A549 (cell line): ENCODE data around the gene DHX15. TPM values are rescaled to one million over a fixed set of nuclear protein-coding genes. Genes with fewer than 3 reads are reported as not detected.

ENCODE experiments used
- ATAC-seq, 2 experiments: fragments of 200-7000 bp in 1 of 2; fragments of >200 bp in 1 of 2; cut with Nextera tagmentation in 1 of 2; cut with Tn5 transposase in 1 of 2; 3 replicates each; pipeline versions ENCODE4 v1.8.0 to v1.9.1; 2018 to 2020; ENCODE audit warnings: mild to moderate bottlenecking in 1 of 2, moderate library complexity in 1 of 2
- CTCF ChIA-PET: fragments of 300-600 bp; sonication (Branson Sonifier 250); formaldehyde crosslinking; extraction: SDS; loops from one replicate; lab custom pipeline; 2021; ENCODE audit warnings: antibody characterized with exemption, inconsistent platforms; lab: Yijun Ruan, JAX
- POLR2A ChIA-PET: fragments of 350-600 bp; formaldehyde crosslinking; extraction: SDS; loops from one replicate; lab custom pipeline; 2021; ENCODE audit warnings: antibody characterized with exemption, inconsistent platforms; lab: Yijun Ruan, JAX
- DNase-seq, 2 experiments: peaks; one replicate each; pipeline versions ENCODE4 v3.0.0 to v3.0.0-alpha.2; 2011 to 2016; ENCODE audit warnings: low read depth in 1 of 2, low spot score in 1 of 2
- FAIRE-seq: peaks from 2 replicates; lab custom pipeline; 2011; peaks lifted over from hg19 to GRCh38; lab: Jason Lieb, UNC
- H3K27ac ChIP-seq, 2 experiments: fragments of >200 bp; sonication (Bioruptor Twin); formaldehyde crosslinking; 3 replicates each; pipeline ENCODE4 v1.5.1; 2016 to 2017
- H3K4me1 ChIP-seq: fragments of >200 bp; sonication (Bioruptor Twin); formaldehyde crosslinking; 3 replicates; pipeline ENCODE4 v1.6.1; 2016
- H3K4me2 ChIP-seq: fragments of >200 bp; sonication (Bioruptor Twin); formaldehyde crosslinking; 3 replicates; pipeline ENCODE4 v1.6.1; 2016
- H3K4me3 ChIP-seq: fragments of >200 bp; sonication (Bioruptor Twin); formaldehyde crosslinking; 3 replicates; pipeline ENCODE4 v1.5.1; 2016
- H3K9me3 ChIP-seq: fragments of >200 bp; sonication (Bioruptor Twin); formaldehyde crosslinking; 3 replicates; pipeline ENCODE4 v1.6.1; 2016
- BHLHE40 ChIP-seq: IDR thresholded peaks from 2 replicates; pipeline ENCODE4 v1.6.1; 2012; ENCODE audit warnings: low read depth, low read length, inconsistent platforms
- CBX8 ChIP-seq: fragments of 200-600 bp; sonication (generic); IDR thresholded peaks from 2 replicates; pipeline ENCODE4 v1.6.1; 2016
- CHD2 ChIP-seq: fragments of 150-350 bp; IDR thresholded peaks from 2 replicates; pipeline ENCODE4 v1.6.1; 2014; ENCODE audit warnings: low read length; ENCODE audit not compliant: partially characterized antibody
- EP300 ChIP-seq, 2 experiments: fragments of >200 bp; sonication (Bioruptor Twin); formaldehyde crosslinking; IDR thresholded peaks; 2 replicates in 1 of 2; 3 replicates in 1 of 2; pipeline ENCODE4 v1.6.1; 2016 to 2017
- FOSB ChIP-seq: fragments of 250-450 bp; sonication (Bioruptor Pico); IDR thresholded peaks from 2 replicates; pipeline ENCODE4 v1.5.0; 2020; ENCODE audit warnings: mild to moderate bottlenecking, moderate library complexity
- FOSL2 ChIP-seq, 2 experiments: fragments of 450-650 bp in 1 of 2; fragments of >200 bp in 1 of 2; sonication (Bioruptor Twin) in 1 of 2; formaldehyde crosslinking; IDR thresholded peaks; 2 replicates each; pipeline versions ENCODE4 v1.5.0 to v1.6.1; 2016 to 2020; ENCODE audit warnings: mild to moderate bottlenecking in 1 of 2, moderate library complexity in 1 of 2
- HEYL ChIP-seq: fragments of 250-450 bp; sonication (Bioruptor Pico); IDR thresholded peaks from 2 replicates; pipeline ENCODE4 v1.8.0; 2021; ENCODE audit warnings: mild to moderate bottlenecking, moderate library complexity
- HOXB5 ChIP-seq: fragments of 250-450 bp; sonication (Bioruptor Pico); IDR thresholded peaks from 2 replicates; pipeline ENCODE4 v1.5.0; 2020; ENCODE audit warnings: mild to moderate bottlenecking, moderate library complexity
- JUN ChIP-seq, 2 experiments: fragments of >200 bp; sonication (Bioruptor Twin); formaldehyde crosslinking; IDR thresholded peaks; 2 replicates in 1 of 2; 3 replicates in 1 of 2; pipeline ENCODE4 v1.6.1; 2016 to 2017
- JUNB ChIP-seq: fragments of >200 bp; sonication (Bioruptor Twin); formaldehyde crosslinking; IDR thresholded peaks from 2 replicates; pipeline ENCODE4 v1.6.1; 2016
- KDM1A ChIP-seq: fragments of 200-600 bp; sonication (generic); IDR thresholded peaks from 2 replicates; pipeline ENCODE4 v1.6.1; 2016; ENCODE audit warnings: low read depth, mild to moderate bottlenecking
- KDM5A ChIP-seq: fragments of 200-600 bp; sonication (generic); IDR thresholded peaks from 2 replicates; pipeline ENCODE4 v1.6.1; 2016; ENCODE audit warnings: antibody characterized with exemption, mild to moderate bottlenecking
- MAFK ChIP-seq: fragments of 450-650 bp; IDR thresholded peaks from 2 replicates; pipeline ENCODE4 v1.6.1; 2014; ENCODE audit not compliant: partially characterized antibody
- MYC ChIP-seq: IDR thresholded peaks from 2 replicates; pipeline ENCODE4 v1.6.1; 2012; ENCODE audit warnings: mild to moderate bottlenecking, inconsistent platforms, low read length, improper control_type of control experiment, borderline replicate concordance
- PHF8 ChIP-seq: fragments of 200-600 bp; sonication (generic); IDR thresholded peaks from 2 replicates; pipeline ENCODE4 v1.6.1; 2016; ENCODE audit warnings: low read depth, mild to moderate bottlenecking, antibody characterized with exemption, moderate library complexity, borderline replicate concordance
- POLR2A ChIP-seq: IDR thresholded peaks from 2 replicates; pipeline ENCODE4 v1.6.1; 2012; ENCODE audit warnings: mild to moderate bottlenecking, low read length
- POLR2AphosphoS2 ChIP-seq: conservative IDR thresholded peaks from 2 replicates; pipeline ENCODE4 v1.6.1; 2012; ENCODE audit warnings: low read length, improper control_type of control experiment, inconsistent platforms
- RARB ChIP-seq: fragments of 250-450 bp; sonication (Bioruptor Pico); IDR thresholded peaks from 2 replicates; pipeline ENCODE4 v1.8.0; 2021; ENCODE audit warnings: mild to moderate bottlenecking, moderate library complexity
- RFX5 ChIP-seq: fragments of 450-650 bp; IDR thresholded peaks from 2 replicates; pipeline ENCODE4 v1.7.1; 2014; ENCODE audit warnings: antibody characterized with exemption, mild to moderate bottlenecking, moderate library complexity
- TFCP2L1 ChIP-seq: fragments of 250-450 bp; sonication (Bioruptor Pico); IDR thresholded peaks from 2 replicates; pipeline ENCODE4 v1.5.0; 2021; ENCODE audit warnings: mild to moderate bottlenecking
- ZC3H11A ChIP-seq: fragments of 450-650 bp; IDR thresholded peaks from 2 replicates; pipeline ENCODE4 v1.6.1; 2014; ENCODE audit warnings: antibody characterized with exemption, mild to moderate bottlenecking
- ZNF302 ChIP-seq: fragments of 250-450 bp; sonication (Bioruptor Pico); IDR thresholded peaks from 2 replicates; pipeline ENCODE4 v1.9.0; 2021; ENCODE audit warnings: inconsistent platforms, mild to moderate bottlenecking, moderate library complexity
- ZSCAN20 ChIP-seq: fragments of 250-450 bp; sonication (Bioruptor Pico); IDR thresholded peaks from 2 replicates; pipeline ENCODE4 v1.8.0; 2022; ENCODE audit warnings: mild to moderate bottlenecking, moderate library complexity
- WGBS: methylation state at CpG from one replicate; pipeline ENCODE4 v1.1.6; 2017; ENCODE audit errors: missing lambda C conversion rate; 5-methylcytosine and 5-hydroxymethylcytosine counted together
- polyA plus RNA-seq, 4 experiments: library from polyadenylated mRNA; depleted of rRNA in 3 of 4; stranded (reverse); fragments of >200 nt; fragmentation: RNase III in 1 of 4; extraction: RNeasy Plus Mini Kit Qiagen cat#74134 plus additional on column Dnase treatment in 1 of 4; gene quantifications; 2 replicates in 3 of 4; 3 replicates in 1 of 4; pipeline ENCODE4 v1.2.3, GENCODE V29; 2011 to 2017
- TF ChIP-seq, protein P1 (sequence below): fragments of >200 bp; sonication (Bioruptor Twin); formaldehyde crosslinking; IDR thresholded peaks from 3 replicates; pipeline ENCODE4 v1.6.1; 2016
- TF ChIP-seq, protein P2 (sequence below): IDR thresholded peaks from 2 replicates; pipeline ENCODE4 v1.6.1; 2012; ENCODE audit warnings: low read depth, borderline replicate concordance
- TF ChIP-seq, protein P3 (sequence below): fragments of 150-350 bp; IDR thresholded peaks from 2 replicates; pipeline ENCODE4 v1.6.1; 2014; ENCODE audit warnings: low read depth, mild to moderate bottlenecking, low read length
- TF ChIP-seq, protein P4 (sequence below): fragments of 250-450 bp; sonication (Bioruptor Pico); IDR thresholded peaks from 2 replicates; pipeline ENCODE4 v1.5.0; 2020; ENCODE audit warnings: low read depth, mild to moderate bottlenecking, moderate library complexity
- TF ChIP-seq, protein P5 (sequence below): IDR thresholded peaks from 2 replicates; pipeline ENCODE4 v1.6.1; 2012

Gene DHX15
- polyA plus RNA-seq, 2 of the 4 experiments (the other 2 are of a cell fraction), result 154 to 189 TPM

DNA sequence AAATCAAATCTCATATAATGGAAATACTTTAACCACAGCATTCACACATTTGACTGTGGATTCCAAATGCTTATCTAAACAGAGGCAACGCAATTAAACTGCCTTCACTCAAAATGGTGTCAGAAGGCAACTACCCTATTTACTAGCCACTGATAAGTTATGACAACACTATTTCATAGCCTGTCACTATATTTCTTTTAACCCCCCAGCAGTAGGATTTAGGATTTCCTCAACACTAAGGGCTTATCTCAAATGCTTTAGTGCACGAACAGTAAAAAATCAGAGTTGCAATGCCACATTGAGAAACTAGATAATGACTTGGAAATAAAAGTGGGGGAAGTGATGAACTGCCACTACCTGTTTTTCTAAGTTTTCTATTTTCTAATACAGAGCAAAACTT is 66.7 kb downstream of the DHX15 start:
- no peaks in the 10 kb centered on the region for H3K9me3 ChIP-seq
- CTCF ChIA-PET, result no interaction called here
- ATAC-seq (no peak), DNase-seq (no peak), FAIRE-seq (no peak)
- POLR2A ChIA-PET, result no interaction called here
- no peak overlapping the region for H3K27ac ChIP-seq
- 86% methylated on average over 2 of the region's 2 CpGs for WGBS
- TF ChIP-seq, protein P1, sequence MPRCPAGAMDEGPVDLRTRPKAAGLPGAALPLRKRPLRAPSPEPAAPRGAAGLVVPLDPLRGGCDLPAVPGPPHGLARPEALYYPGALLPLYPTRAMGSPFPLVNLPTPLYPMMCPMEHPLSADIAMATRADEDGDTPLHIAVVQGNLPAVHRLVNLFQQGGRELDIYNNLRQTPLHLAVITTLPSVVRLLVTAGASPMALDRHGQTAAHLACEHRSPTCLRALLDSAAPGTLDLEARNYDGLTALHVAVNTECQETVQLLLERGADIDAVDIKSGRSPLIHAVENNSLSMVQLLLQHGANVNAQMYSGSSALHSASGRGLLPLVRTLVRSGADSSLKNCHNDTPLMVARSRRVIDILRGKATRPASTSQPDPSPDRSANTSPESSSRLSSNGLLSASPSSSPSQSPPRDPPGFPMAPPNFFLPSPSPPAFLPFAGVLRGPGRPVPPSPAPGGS, result no peak
- TF ChIP-seq CBX8 (no peak), HOXB5 (no peak), KDM5A (no peak)
- H3K4me2 ChIP-seq, result no peak overlapping the region
- H3K4me1 ChIP-seq, result no peaks in the 10 kb centered on the region; the same call in 2 of the 3 replicates
- no peak overlapping the region for H3K4me3 ChIP-seq

DNA sequence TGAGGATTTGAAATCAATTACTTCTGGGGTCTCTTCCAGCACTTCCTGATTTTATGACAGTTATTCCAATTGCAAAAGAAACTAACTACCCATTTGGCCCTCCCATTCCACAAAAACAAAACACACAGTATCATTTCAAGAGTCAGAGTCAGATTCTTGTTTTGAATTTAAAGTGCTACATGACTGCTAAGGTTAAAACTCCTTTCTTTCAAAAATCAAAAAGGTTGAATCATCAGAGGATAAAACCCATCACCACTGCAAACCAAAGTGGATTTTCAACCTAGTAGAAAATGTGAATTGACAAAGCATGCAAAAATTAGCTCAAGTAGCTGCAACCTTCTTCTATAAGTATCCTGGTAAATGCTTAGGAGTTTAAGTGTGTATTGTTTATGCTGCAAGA is 67.4 kb downstream of the DHX15 start:
- Histone ChIP-seq H3K27ac (no peak overlapping the region), H3K9me3 (no peaks in the 10 kb centered on the region), H3K4me2 (no peak overlapping the region), H3K4me1 (no peaks in the 10 kb centered on the region; the same call in 2 of the 3 replicates), H3K4me3 (no peak overlapping the region)
- DNase-seq, result no peak
- TF ChIP-seq ZNF302 (CRISPR knock-in tag) (no peak), KDM1A (no peak), POLR2AphosphoS2 (no peak), PHF8 (no peak), ZC3H11A (no peak), MYC (no peak), RFX5 (no peak), HEYL (CRISPR knock-in tag) (no peak), RARB (CRISPR knock-in tag) (no peak), JUNB (no peak), CHD2 (no peak), TFCP2L1 (no peak)
- TF ChIP-seq, protein P2, sequence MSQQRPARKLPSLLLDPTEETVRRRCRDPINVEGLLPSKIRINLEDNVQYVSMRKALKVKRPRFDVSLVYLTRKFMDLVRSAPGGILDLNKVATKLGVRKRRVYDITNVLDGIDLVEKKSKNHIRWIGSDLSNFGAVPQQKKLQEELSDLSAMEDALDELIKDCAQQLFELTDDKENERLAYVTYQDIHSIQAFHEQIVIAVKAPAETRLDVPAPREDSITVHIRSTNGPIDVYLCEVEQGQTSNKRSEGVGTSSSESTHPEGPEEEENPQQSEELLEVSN, result no peak
- ATAC-seq, result no peak
- CTCF ChIA-PET, result no interaction called here
- POLR2A ChIA-PET, result no interaction called here
- FAIRE-seq, result no peak

DNA sequence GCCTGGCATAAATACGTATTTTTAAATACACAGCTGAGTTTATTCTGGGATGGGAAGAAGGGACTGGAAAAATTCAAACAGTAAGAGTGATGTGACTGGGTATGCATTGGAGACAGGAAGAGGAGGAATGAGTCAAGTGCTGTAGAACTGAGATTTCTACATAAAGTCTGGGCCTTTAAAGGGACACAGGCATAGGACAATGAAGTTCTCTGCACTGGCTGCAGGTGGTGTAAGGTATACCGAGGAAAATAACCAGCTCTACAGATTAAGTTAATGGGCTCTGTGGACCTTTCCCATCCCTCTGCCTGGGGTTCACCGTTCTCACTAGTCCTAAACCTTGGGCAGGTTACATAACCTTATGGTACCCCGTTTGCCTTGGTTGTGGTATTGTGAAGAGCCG is 68.7 kb downstream of the DHX15 start:
- WGBS, result 90% methylated on average over 5 of the region's 5 CpGs
- peak; percentile 37 to 59; a peak in 3 of 6 replicates for ATAC-seq
- TF ChIP-seq JUN (IDR thresholded peaks at IDR 0.05) (no peak), ZC3H11A (no peak), CHD2 (no peak), EP300 (IDR thresholded peaks at IDR 0.05) (no peak), FOSL2 (IDR thresholded peaks at IDR 0.05) (no peak), FOSL2 (CRISPR knock-in tag; IDR thresholded peaks at IDR 0.05) (no peak), RFX5 (no peak), ZNF302 (CRISPR knock-in tag) (no peak), BHLHE40 (no peak), MAFK (no peak), ZSCAN20 (CRISPR knock-in tag) (no peak), POLR2A (no peak), RARB (CRISPR knock-in tag) (no peak), FOSB (CRISPR knock-in tag) (no peak)
- TF ChIP-seq, protein P3, sequence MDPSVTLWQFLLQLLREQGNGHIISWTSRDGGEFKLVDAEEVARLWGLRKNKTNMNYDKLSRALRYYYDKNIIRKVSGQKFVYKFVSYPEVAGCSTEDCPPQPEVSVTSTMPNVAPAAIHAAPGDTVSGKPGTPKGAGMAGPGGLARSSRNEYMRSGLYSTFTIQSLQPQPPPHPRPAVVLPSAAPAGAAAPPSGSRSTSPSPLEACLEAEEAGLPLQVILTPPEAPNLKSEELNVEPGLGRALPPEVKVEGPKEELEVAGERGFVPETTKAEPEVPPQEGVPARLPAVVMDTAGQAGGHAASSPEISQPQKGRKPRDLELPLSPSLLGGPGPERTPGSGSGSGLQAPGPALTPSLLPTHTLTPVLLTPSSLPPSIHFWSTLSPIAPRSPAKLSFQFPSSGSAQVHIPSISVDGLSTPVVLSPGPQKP, result no peak
- TF ChIP-seq, protein P4, sequence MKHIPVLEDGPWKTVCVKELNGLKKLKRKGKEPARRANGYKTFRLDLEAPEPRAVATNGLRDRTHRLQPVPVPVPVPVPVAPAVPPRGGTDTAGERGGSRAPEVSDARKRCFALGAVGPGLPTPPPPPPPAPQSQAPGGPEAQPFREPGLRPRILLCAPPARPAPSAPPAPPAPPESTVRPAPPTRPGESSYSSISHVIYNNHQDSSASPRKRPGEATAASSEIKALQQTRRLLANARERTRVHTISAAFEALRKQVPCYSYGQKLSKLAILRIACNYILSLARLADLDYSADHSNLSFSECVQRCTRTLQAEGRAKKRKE (CRISPR knock-in tag), result no peak
- TF ChIP-seq, protein P5, sequence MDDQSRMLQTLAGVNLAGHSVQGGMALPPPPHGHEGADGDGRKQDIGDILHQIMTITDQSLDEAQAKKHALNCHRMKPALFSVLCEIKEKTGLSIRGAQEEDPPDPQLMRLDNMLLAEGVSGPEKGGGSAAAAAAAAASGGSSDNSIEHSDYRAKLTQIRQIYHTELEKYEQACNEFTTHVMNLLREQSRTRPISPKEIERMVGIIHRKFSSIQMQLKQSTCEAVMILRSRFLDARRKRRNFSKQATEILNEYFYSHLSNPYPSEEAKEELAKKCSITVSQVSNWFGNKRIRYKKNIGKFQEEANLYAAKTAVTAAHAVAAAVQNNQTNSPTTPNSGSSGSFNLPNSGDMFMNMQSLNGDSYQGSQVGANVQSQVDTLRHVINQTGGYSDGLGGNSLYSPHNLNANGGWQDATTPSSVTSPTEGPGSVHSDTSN, result no peak
- TF ChIP-seq, protein P2, result no peak
- Histone ChIP-seq H3K4me3 (no peak overlapping the region), H3K27ac (no peak overlapping the region), H3K4me1 (no peaks in the 10 kb centered on the region; the same call in 2 of the 3 replicates), H3K4me2 (no peak overlapping the region), H3K9me3 (no peaks in the 10 kb centered on the region)
- ChIA-PET CTCF (interaction anchor here (1.2 kb wide), 2 partner anchors 44 to 68 kb away, joined by 3 read pairs; partner anchors contain the start of gene DHX15), POLR2A (no interaction called here)
- DNase-seq, result no peak
- FAIRE-seq, result no peak
